ENCODE measurements around the gene LAMTOR3.

LAMTOR3 gene

DNA sequence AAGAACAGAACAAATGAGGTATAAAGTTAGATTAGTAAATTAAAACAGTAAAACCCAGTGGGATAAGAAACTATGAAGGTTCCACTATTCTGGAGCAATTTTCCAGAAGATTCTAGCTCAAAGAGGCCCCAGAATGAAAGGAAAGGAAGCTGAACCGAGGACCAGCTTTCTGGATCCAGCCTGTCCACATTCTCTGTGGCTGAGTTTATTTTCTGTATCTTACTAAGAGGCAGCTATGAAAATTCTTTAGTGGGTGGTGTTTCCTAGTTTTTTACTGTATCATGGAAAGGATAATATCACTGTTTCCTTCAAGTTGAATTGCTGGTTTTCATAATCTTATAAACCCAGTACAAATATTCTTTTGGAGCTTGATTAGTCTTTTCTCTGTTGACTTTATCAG is 65.8 kb downstream of the LAMTOR3 start:
- no peak for DNase-seq
